ENCODE results near the gene COX15. TPM values are rescaled to one million over a fixed set of nuclear protein-coding genes. Genes with fewer than 3 reads are reported as not detected.

COX15 gene
- total and polyA plus RNA-seq, 2 of the 4 experiments (the other 2 are of a cell fraction): 18.9 to 40.1 TPM

DNA sequence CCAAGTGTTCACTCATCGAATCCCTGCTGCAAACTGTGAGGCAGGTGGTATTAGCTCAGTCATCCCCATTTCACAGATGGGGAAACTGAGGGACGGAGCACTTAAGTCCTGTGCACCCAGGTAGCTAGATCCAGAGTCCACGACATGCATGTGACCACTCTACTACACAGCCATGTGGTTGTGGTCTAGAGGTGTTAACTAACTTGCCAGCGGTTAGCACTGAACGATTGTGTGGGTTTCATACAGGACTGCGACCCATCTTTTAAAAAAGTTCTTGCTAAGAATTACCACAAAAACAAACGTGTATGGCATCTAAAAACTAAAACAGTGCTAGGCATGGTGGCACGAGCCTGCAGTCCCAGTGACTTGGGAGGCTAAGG is 34.4 kb upstream of the COX15 start:
- no peak overlapping the region for H4K5ac ChIP-seq (ENCODE audit: low read depth, low read length)
- dilution Hi-C loops (cut with HindIII; ENCODE audit: low sequenced_read_pairs, unreplicated experiment): no loop called here
- no peak overlapping the region for H2BK20ac ChIP-seq (ENCODE audit: low read depth, low read length)
- no peaks in the 10 kb centered on the region for H3K79me1 ChIP-seq (ENCODE audit: low read depth in 1 of 2, low read length in 2 of 2)
- no CpG with 5 or more reads among the region's 8 CpGs for WGBS, 2 experiments (ENCODE audit: extremely low coverage in 2 of 2, insufficient read length in 1 of 2)
- no peak overlapping the region for H2AK9ac ChIP-seq (replicated peaks; ENCODE audit: low read depth, low read length, poor library complexity)
- H3K4ac ChIP-seq (ENCODE audit: low read depth, low read length): no peak overlapping the region
- H4K8ac ChIP-seq (ENCODE audit: low read depth in 2 of 2, low read length in 2 of 2): no peak overlapping the region
- no peak overlapping the region for H2BK120ac ChIP-seq (ENCODE audit: low read depth, low read length)
- no peak overlapping the region for H2BK5ac ChIP-seq (ENCODE audit: low read depth, low read length, poor library complexity, severe bottlenecking)
- BruUV-seq (replicated peaks): no TSS peak
- H2AFZ ChIP-seq (replicated peaks; ENCODE audit: low read length, poor library complexity): no peak overlapping the region
- in situ Hi-C loops (cut with MboI; ENCODE audit: low sequenced_read_pairs): no loop called here
- H3K9me3 ChIP-seq (ENCODE audit: control insufficient read depth, insufficient read depth, low read length): no peaks in the 10 kb centered on the region
- no peak overlapping the region for H2AK5ac ChIP-seq (ENCODE audit: low read depth, low read length)
- no peak overlapping the region for H3K27ac ChIP-seq (ENCODE audit: insufficient read depth, low read length)
- H3K18ac ChIP-seq (ENCODE audit: low read depth, low read length): no peak overlapping the region
- H3K23ac ChIP-seq (ENCODE audit: low read depth, low read length): no peak overlapping the region
- H3K9ac ChIP-seq (ENCODE audit: low read depth, low read length): no peak overlapping the region
- POLR2A ChIA-PET (ENCODE audit: unreplicated experiment): no interaction called here
- H4K20me1 ChIP-seq (ENCODE audit: insufficient read depth, low read length): no peaks in the 10 kb centered on the region
- peaks cover 4% of the 10 kb centered on the region; the same call in 1 of the 2 replicates for H3K4me1 ChIP-seq (ENCODE audit: control insufficient read depth, insufficient read depth, low read length)
- TF ChIP-seq, protein P1, sequence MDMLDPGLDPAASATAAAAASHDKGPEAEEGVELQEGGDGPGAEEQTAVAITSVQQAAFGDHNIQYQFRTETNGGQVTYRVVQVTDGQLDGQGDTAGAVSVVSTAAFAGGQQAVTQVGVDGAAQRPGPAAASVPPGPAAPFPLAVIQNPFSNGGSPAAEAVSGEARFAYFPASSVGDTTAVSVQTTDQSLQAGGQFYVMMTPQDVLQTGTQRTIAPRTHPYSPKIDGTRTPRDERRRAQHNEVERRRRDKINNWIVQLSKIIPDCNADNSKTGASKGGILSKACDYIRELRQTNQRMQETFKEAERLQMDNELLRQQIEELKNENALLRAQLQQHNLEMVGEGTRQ (IDR thresholded peaks at IDR 0.05; ENCODE audit: low read depth, low read length): no peak
- TF ChIP-seq, protein P2, sequence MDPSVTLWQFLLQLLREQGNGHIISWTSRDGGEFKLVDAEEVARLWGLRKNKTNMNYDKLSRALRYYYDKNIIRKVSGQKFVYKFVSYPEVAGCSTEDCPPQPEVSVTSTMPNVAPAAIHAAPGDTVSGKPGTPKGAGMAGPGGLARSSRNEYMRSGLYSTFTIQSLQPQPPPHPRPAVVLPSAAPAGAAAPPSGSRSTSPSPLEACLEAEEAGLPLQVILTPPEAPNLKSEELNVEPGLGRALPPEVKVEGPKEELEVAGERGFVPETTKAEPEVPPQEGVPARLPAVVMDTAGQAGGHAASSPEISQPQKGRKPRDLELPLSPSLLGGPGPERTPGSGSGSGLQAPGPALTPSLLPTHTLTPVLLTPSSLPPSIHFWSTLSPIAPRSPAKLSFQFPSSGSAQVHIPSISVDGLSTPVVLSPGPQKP (IDR thresholded peaks at IDR 0.05; ENCODE audit: borderline replicate concordance, low read depth, low read length): no peak
- TF ChIP-seq CEBPB (IDR thresholded peaks at IDR 0.05; ENCODE audit: low read depth, low read length) (no peak), BHLHE40 (IDR thresholded peaks at IDR 0.05; ENCODE audit: low read depth, low read length) (no peak), NFE2L2 (IDR thresholded peaks at IDR 0.05; ENCODE audit: low read depth, low read length) (no peak)
- no peaks in the 10 kb centered on the region for H3K36me3 ChIP-seq (ENCODE audit: control insufficient read depth, insufficient read depth, low read length)
- intact Hi-C loops (cut with micrococcal nuclease): no loop called here
- no peak overlapping the region for H3K4me2 ChIP-seq (ENCODE audit: low read depth, low read length)
- no peaks in the 10 kb centered on the region for H3K9me1 ChIP-seq (ENCODE audit: insufficient read depth, low read length)
- no peak overlapping the region for H3K56ac ChIP-seq (ENCODE audit: extremely low read depth, insufficient read depth, low read length)
- no peak for DNase-seq
- H3K27me3 ChIP-seq (ENCODE audit: control insufficient read depth, insufficient read depth, low read length): no peaks in the 10 kb centered on the region
- CTCF ChIA-PET: no interaction called here
- H3K14ac ChIP-seq (replicated peaks; ENCODE audit: low read depth, low read length): no peak overlapping the region
- no peak overlapping the region for H4K91ac ChIP-seq (ENCODE audit: insufficient read depth, low read depth, low read length)
- no peak overlapping the region for H3K4me3 ChIP-seq (ENCODE audit: insufficient read depth, low read depth, low read length)
- no peak for ATAC-seq (ENCODE audit: low read depth)
- H2BK15ac ChIP-seq (ENCODE audit: low read depth, low read length): no peak overlapping the region; the same call in 2 of the 3 replicates
